ENCODE data around the gene SYT14.
"Not testable (repeated sequence)": the region's sequence is repeated elsewhere in the genome, so short reads cannot be mapped to it uniquely, and the experiment has no call there.

SYT14 gene

DNA sequence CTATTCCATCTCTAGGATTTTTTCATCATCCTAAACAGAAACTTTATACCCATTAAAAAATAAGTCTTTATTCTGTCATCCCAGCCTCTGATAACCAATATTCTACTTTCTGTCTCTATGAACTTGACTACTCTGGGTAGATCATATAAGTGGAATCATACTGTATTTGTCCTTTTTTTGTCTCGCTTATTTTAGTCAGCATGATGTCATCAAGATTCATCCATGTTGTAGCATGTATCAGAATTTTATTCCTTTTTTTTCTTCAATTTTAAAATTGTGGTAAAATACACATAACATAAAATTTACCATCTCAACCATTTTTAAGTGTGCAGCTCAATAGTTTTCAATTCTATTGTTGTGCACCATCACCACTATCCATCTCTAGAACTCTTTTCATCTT lies 90.0 kb downstream of the SYT14 start:
- no peak for DNase-seq

DNA sequence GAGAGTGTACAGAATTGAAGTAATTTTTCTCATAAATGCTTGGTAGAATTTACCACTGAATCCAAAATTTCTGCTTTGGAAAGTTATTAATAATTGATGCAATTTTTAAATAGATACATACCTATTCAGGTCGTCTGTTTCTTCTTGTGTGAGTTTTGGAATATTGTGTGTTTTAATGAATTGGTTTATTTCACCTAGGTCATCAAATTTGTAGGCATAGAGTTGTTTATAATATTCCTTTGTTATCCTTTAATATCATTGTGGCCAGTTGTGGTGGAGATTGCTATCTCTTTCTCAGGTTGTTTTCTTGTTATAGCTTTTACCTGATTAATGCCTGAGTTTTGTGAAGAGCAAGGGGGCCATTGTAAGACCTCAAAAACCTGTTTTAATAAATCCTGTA lies 93.5 kb downstream of the SYT14 start:
- no peak for DNase-seq

GRCh38 chr1:210043058-210043457 lies 105.0 kb downstream of the SYT14 start:
- DNase-seq: no peak

DNA sequence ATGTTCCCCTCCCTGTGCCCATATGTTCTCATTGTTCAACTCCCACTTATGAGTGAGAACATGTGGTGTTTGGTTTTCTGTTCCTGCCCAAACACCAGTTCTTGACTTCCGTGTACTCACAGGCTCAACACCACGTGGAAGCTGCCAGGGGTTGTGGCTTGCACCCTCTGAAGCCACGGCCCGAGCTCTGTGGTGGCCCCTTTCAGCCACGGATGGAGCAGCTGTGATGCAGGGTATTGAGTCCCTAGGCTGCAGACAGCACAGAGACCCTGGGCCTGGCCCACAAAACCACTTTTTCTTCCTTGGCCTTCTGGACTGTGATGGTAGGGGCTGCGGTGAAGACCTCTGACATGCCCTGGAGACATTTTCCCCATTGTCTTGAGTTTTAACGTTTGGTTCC lies 111.6 kb downstream of the SYT14 start:
- no peak for DNase-seq

GRCh38 chr1:210050491-210050890 lies 112.5 kb downstream of the SYT14 start:
- not testable (repeated sequence) for DNase-seq

GRCh38 chr1:210053126-210053525 lies 115.1 kb downstream of the SYT14 start:
- no peak for DNase-seq

- no peak for DNase-seq
These were observed 119.6 kb downstream of the SYT14 start for GRCh38 chr1:210057593-210057992.

DNA sequence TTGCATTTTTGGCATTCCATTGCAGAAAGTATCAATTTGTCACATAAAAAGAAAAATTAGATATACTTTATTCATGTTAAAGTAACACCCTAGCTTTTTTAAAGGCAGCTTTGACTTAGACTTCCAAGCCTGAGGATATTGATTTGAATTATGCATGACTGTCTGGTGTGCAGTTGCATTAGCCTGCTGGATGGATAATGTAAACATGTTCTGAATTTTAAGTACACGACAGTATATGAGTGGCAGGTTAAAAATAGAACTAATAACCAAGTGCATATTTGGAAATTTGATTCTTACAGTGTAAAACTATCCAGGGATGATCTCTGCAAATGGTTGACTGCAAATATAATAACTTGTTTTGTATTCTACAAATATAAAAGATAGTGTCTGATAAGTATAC lies 124.0 kb downstream of the SYT14 start:
- DNase-seq: no peak

- no peak for DNase-seq
These were observed 132.5 kb downstream of the SYT14 start for GRCh38 chr1:210070531-210070930.

- no peak for DNase-seq
These were observed 134.1 kb downstream of the SYT14 start for GRCh38 chr1:210072129-210072528.

- DNase-seq: no peak
These were observed 135.0 kb downstream of the SYT14 start for GRCh38 chr1:210072896-210073504.

- no peak for DNase-seq
These were observed 136.9 kb downstream of the SYT14 start for GRCh38 chr1:210074904-210075303.

- DNase-seq: no peak
These were observed 138.6 kb downstream of the SYT14 start for GRCh38 chr1:210076620-210077019.

- no peak for DNase-seq
These were observed 143.5 kb downstream of the SYT14 start for GRCh38 chr1:210081494-210081893.

DNA sequence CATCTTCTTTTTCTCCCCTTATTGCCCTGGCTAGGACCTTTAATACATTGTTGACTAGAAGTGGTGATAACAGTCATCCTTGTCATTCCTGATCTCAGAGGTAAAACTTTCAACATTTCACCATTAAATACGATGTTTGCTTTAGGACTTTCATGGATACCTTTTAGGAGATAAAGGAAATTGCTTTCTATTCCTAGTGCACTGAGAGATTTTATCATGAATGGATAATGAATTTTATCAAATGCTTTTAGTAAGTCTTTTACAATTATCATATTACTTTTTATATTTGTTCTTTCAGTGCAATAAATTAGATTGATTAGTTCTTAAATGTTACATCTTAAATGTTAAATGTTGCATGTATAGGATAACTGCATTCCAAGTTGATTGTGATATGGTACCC lies 147.3 kb downstream of the SYT14 start:
- DNase-seq: no peak

DNA sequence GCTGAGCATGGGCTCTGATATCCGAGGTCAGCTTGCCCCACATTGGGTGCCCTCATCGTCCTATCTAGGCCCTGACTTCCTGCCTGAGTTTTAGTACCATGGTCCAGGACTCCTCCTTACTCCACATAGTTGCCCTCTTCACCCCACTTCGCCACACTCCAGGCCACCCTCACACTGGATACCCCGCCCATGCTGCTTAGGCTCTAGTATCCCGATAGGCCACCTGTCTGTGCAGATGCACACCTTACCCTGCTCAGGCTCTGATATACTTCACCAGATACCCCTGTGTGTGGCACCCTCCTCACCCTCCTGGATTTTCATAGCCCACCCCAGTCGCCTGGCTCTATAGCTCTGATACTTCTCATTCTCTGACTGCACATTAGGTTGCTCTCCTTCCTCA lies 149.0 kb downstream of the SYT14 start:
- no peak for DNase-seq

DNA sequence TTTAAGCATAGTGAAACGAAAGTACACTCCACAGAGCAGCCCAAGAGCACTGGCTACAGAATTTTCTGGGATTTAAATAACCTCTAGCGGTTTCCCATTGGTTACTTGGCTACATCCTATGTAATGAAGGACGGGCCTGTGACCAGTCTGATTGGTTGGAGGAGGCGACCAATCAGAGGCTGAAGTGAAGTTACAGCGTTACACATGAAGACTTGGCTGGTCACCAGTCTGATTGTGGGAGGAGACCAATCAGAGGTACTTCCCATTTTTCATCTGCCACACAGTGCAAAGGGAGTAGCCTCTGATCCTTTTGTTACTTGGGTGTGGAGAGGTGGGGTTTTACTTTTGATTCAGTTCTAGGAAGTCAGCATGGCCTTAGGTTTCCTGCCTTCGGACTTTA lies 151.8 kb downstream of the SYT14 start:
- no peak for DNase-seq

- no peak for DNase-seq
These were observed 154.3 kb downstream of the SYT14 start for GRCh38 chr1:210092366-210092765.

DNA sequence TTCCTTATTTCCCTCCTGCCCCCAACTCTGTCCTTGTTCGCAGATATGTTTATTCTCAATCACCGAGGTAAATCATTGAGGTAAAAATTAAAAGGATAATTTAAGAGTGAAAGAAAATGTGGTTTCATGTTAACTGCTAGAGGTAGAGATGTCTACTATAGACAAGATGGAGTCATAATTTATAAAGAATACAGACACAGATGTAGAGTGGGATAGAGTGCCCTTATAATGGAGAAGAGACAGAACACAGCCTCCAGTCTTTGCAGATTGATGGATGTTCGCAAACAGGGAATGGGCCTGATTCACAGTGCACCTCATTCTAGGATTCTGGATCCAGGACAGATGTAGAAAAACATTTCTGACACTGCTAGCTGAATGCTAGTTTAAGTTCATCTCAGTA lies 155.4 kb downstream of the SYT14 start:
- DNase-seq: no peak

DNA sequence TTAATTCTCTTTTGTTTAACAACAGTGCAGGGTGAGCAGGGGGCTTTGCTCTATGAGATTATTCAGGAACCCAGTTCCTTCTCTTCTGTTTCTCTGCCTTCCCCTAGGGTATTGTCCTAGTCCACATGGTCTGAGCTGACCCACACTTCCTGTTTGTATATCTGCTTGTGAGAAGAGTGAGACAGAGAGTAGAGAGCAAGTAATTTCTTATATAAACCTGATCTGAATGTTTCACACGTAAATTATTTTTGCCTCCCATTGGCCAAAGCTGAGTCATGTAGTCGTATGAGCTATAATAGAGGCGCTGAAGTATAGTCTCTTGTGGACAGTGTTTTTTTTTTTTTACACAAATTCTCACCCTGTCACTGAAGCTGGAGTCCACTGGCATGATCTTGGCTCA lies 160.3 kb downstream of the SYT14 start:
- no peak for DNase-seq

DNA sequence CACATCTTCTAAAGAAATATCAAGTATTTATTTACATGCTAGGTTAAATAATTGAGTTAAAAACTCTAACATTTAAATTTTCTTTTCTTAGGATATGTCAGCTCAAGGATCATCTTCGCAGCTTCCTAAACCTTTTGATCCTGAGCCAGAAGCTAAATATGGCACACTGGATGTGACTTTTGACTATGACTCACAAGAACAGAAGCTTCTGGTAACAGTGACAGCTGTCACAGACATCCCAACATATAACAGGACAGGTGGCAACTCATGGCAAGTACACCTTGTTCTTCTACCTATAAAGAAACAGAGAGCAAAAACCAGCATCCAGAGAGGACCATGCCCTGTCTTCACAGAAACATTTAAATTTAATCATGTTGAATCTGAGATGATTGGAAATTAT lies 161.9 kb downstream of the SYT14 start:
- no peak for DNase-seq

DNA sequence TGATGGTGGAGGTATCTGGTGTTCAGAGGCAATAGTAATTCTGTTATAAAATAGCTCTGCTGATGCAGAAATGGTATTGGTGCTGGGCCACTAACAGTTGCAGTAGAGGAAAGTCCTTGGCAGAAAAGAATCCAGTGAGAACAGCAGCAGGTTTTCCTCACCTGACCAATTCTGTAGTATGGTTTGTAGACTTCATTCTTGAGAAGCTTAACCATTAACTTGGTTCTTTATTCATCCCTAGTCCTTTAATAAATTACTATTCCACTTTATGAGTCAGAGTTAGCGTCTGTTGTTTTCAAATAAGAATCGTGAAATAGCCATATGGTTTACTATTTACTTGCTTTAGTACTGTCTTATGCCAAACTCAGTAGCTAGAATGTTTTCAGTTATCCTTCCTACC lies 166.1 kb downstream of the SYT14 start:
- no peak for DNase-seq

GRCh38 chr1:210112906-210113305 lies 174.9 kb downstream of the SYT14 start:
- DNase-seq: not testable (repeated sequence)

DNA sequence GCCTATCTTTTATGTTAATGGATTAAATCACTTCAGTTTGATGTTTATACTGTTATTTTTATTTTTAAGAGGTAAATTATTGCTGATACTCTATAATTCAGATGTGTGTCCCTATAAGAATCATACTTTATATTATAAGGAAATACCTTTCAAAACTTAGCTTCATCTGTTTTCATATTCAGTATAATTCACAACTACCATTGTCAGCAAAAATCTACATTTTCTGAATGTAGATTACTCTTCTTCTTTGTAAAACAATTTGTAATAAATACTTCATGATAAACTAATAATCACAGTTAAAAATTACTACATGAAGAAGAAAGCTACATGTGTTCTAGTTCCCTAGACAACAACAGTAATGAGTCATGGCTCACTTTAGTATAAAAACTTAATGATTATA lies 179.2 kb downstream of the SYT14 start:
- no peak for DNase-seq

DNA sequence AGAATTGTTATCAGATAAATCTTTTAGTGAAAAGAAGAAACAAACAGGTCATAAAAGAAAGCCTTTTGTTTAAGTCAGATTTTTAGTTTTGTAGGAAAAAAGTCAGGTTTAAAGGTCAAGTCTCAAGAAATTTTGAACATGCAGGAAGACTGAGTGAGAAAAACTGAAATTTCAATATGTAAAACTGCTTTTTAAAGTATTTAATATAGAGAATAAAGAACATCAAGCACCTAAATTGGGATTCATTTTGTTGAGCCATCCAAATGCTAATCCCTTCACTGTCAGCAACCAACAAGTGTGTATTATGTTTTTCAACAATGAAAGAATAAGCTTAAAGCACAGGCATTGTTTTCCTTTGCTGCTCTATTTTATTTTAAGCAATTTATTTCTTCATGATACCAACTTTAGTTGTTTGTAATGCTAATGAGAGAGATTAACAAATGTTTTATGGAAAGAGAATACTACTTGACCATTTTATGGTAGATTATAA lies 179.7 kb downstream of the SYT14 start:
- no peak for DNase-seq

DNA sequence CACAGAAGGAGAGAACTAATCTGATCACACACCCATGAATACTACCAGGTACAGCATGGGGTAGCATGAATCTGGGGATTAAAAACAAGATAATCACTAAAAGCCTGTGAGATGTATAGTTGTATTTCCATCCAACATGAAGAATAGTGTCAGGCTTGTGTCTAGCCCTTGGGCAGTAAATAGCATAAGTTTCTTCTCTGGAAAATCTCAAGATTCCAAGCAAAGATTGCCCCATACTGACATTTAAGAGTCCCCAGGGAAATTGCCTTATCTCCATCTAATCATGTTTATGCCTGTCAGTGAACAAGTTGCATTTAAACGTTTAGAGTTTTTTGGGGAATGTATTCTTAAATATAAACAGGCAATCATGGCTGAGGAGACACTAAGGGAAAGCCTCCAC lies 185.4 kb downstream of the SYT14 start:
- no peak for DNase-seq
